Nephron progenitor cell (in vitro differentiated cells): ENCODE results near the gene ITLN1.
A peak's percentile ranks its signal among the peaks of the same experiment; 100 is the strongest.
"Not testable (repeated sequence)": the region's sequence is repeated elsewhere in the genome, so short reads cannot be mapped to it uniquely, and the experiment has no call there.

Experiments used
- DNase-seq: peaks from one replicate; pipeline ENCODE4 v3.0.0; 2021
- H3K27ac Mint-ChIP-seq: 2 replicates; pipeline ENCODE4 v1.8.0; 2021; ENCODE audit warnings: mild to moderate bottlenecking, moderate library complexity, mixed read lengths
- H3K27me3 Mint-ChIP-seq: 2 replicates; pipeline ENCODE4 v1.8.0; 2021; ENCODE audit warnings: mild to moderate bottlenecking, low read depth, mixed read lengths; ENCODE audit not compliant: poor library complexity
- H3K36me3 Mint-ChIP-seq: 2 replicates; pipeline ENCODE4 v1.8.0; 2021; ENCODE audit warnings: low read depth, mixed read lengths
- H3K4me1 Mint-ChIP-seq: 2 replicates; pipeline ENCODE4 v1.8.0; 2021; ENCODE audit warnings: mixed read lengths
- H3K4me3 Mint-ChIP-seq: 2 replicates; pipeline ENCODE4 v1.8.0; 2021; ENCODE audit warnings: mild to moderate bottlenecking, moderate library complexity, mixed read lengths
- H3K9me3 Mint-ChIP-seq: 2 replicates; pipeline ENCODE4 v1.8.0; 2021; ENCODE audit warnings: mild to moderate bottlenecking, moderate library complexity, mixed read lengths
- CTCF ChIP-seq: fragments of 200-600 bp; sonication (generic); IDR thresholded peaks from 2 replicates; pipeline ENCODE4 v1.5.0; 2021; ENCODE audit warnings: antibody characterized with exemption

Gene ITLN1

DNA sequence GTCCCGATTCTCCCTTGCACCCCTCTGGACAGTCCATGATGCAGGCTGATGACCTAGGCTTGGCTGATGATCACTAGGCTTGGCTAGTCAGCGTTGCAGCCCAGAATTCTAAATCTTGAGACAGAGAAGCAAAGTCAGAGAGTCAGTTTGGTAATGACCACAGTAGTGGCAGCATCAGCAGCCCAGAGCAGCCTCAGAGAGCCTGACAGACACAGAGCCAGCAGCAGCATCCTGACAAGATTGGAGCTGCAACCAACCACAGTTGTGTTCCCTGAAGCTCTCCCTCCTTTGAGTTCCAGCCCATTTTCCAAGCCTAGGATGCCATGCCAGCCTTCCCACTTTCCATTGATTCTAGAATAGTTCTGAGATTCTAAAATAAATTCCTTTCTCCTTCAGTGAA is 16.8 kb upstream of the ITLN1 start:
- H3K4me3 Mint-ChIP-seq: no peak overlapping the region
- DNase-seq: no peak
- H3K27ac Mint-ChIP-seq: no peak overlapping the region
- no peak for TF ChIP-seq CTCF
- peaks cover 38% of the 10 kb centered on the region for H3K27me3 Mint-ChIP-seq
- no peaks in the 10 kb centered on the region for H3K36me3 Mint-ChIP-seq
- H3K9me3 Mint-ChIP-seq: peaks cover 16% of the 10 kb centered on the region
- H3K4me1 Mint-ChIP-seq: no peaks in the 10 kb centered on the region

GRCh38 chr1:160900683-160901082 is 15.7 kb upstream of the ITLN1 start:
- H3K4me3 Mint-ChIP-seq, H3K4me1 Mint-ChIP-seq, H3K27ac Mint-ChIP-seq, H3K36me3 Mint-ChIP-seq, DNase-seq: not testable (repeated sequence)
- peaks cover 38% of the 10 kb centered on the region for H3K27me3 Mint-ChIP-seq
- H3K9me3 Mint-ChIP-seq: peaks cover 16% of the 10 kb centered on the region

GRCh38 chr1:160894368-160895135 is 9.6 kb upstream of the ITLN1 start:
- not testable (repeated sequence) for H3K4me3 Mint-ChIP-seq, H3K27ac Mint-ChIP-seq
- peaks cover 27% of the 10 kb centered on the region for H3K27me3 Mint-ChIP-seq

DNA sequence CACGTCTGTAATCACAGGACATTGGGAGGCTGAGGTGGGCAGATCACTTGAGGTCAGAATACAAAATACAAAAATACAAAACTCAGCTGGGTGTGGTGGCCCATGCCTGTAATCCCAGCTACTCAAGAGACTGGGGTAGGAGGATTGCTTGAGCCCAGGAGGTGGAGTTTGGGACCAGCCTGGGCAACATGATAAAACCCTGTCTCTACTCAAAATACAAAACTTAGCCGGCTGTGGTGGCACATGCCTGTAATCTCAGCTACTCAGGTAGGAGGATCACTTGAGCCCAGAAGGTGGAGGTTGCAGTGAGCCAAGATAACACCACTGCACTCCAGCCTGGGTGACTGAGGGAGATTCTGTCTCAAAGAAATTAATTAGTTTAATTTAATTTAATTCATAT is 6.5 kb upstream of the ITLN1 start:
- H3K4me3 Mint-ChIP-seq: no peak overlapping the region
- H3K4me1 Mint-ChIP-seq: no peaks in the 10 kb centered on the region
- TF ChIP-seq CTCF: no peak
- H3K27ac Mint-ChIP-seq: no peak overlapping the region
- no peaks in the 10 kb centered on the region for H3K36me3 Mint-ChIP-seq
- H3K9me3 Mint-ChIP-seq: peaks cover 31% of the 10 kb centered on the region
- no peak for DNase-seq
- peaks cover 10% of the 10 kb centered on the region for H3K27me3 Mint-ChIP-seq

More at GRCh38 chr1:160894368-160895135, 9.6 kb upstream of the ITLN1 start:
- not testable (repeated sequence) for H3K36me3 Mint-ChIP-seq, H3K4me1 Mint-ChIP-seq, DNase-seq
- H3K9me3 Mint-ChIP-seq: peaks cover 40% of the 10 kb centered on the region

GRCh38 chr1:160888926-160889325 is 3.9 kb upstream of the ITLN1 start:
- Mint-ChIP-seq H3K4me1 (no peaks in the 10 kb centered on the region), H3K27ac (peak overlapping the region; percentile 13), H3K9me3 (peaks cover 24% of the 10 kb centered on the region), H3K27me3 (peaks cover 6% of the 10 kb centered on the region), H3K4me3 (no peak overlapping the region), H3K36me3 (no peaks in the 10 kb centered on the region)
- no peak for DNase-seq
- TF ChIP-seq CTCF: no peak

DNA sequence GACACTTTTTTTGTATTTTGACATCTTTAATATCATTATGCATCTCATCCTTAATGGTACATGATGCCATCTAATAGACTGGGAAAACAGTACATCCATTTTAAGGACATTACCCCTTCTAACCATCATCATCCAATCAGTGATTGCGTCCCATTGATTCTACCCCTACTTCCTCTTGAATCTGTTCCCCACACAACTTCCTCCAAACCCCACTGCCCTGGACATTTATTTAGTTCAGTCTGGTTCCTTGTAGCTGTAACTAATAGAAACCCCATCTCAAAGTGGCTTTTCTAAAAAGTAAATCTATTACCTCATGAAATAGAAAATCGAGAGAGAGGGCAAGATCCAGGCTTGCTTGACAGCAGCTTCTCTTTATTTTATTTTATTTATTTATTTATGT is 2.1 kb upstream of the ITLN1 start:
- H3K27me3 Mint-ChIP-seq: peaks cover 6% of the 10 kb centered on the region
- no peak overlapping the region for H3K4me3 Mint-ChIP-seq
- H3K9me3 Mint-ChIP-seq: peaks cover 12% of the 10 kb centered on the region
- H3K4me1 Mint-ChIP-seq: no peaks in the 10 kb centered on the region
- H3K36me3 Mint-ChIP-seq: no peaks in the 10 kb centered on the region
- no peak for DNase-seq
- no peak overlapping the region for H3K27ac Mint-ChIP-seq
- TF ChIP-seq CTCF: no peak

DNA sequence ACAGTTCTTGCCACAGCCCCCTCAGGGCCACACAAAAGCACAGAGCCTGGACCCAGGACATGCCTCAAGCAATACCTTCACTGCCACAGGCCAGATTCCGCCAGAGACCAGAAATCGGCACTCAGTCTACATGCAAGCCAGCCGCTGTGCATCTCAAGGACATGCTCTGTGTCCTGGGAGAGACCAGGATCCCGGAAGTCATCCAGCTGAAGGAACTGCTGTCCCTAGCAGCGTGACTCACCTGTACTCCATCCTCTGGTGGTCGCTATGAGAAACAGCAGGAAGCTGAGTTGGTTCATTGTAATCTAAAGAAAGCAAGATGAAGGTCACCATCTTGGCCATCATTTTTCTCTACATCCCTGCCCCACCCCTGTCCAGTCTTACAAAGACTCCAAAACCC is 401 bp downstream of the ITLN1 start:
- Mint-ChIP-seq H3K27ac (no peak overlapping the region), H3K9me3 (no peaks in the 10 kb centered on the region), H3K36me3 (no peaks in the 10 kb centered on the region), H3K4me3 (no peak overlapping the region), H3K27me3 (peaks cover 2% of the 10 kb centered on the region), H3K4me1 (no peaks in the 10 kb centered on the region)
- TF ChIP-seq CTCF: peak; percentile 27
- no peak for DNase-seq
